CD4-positive, alpha-beta T cell treated with Interferon gamma for 1 hour (primary cell): Measurements from ENCODE around the gene THAP6.
A peak's percentile ranks its signal among the peaks of the same experiment; 100 is the strongest.
"Not testable (repeated sequence)": the region's sequence is repeated elsewhere in the genome, so short reads cannot be mapped to it uniquely, and the experiment has no call there.

Experiments used
- DNase-seq: peaks from one replicate; pipeline ENCODE4 v3.0.0-alpha.2; 2020

Gene THAP6, protein sequence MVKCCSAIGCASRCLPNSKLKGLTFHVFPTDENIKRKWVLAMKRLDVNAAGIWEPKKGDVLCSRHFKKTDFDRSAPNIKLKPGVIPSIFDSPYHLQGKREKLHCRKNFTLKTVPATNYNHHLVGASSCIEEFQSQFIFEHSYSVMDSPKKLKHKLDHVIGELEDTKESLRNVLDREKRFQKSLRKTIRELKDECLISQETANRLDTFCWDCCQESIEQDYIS

DNA sequence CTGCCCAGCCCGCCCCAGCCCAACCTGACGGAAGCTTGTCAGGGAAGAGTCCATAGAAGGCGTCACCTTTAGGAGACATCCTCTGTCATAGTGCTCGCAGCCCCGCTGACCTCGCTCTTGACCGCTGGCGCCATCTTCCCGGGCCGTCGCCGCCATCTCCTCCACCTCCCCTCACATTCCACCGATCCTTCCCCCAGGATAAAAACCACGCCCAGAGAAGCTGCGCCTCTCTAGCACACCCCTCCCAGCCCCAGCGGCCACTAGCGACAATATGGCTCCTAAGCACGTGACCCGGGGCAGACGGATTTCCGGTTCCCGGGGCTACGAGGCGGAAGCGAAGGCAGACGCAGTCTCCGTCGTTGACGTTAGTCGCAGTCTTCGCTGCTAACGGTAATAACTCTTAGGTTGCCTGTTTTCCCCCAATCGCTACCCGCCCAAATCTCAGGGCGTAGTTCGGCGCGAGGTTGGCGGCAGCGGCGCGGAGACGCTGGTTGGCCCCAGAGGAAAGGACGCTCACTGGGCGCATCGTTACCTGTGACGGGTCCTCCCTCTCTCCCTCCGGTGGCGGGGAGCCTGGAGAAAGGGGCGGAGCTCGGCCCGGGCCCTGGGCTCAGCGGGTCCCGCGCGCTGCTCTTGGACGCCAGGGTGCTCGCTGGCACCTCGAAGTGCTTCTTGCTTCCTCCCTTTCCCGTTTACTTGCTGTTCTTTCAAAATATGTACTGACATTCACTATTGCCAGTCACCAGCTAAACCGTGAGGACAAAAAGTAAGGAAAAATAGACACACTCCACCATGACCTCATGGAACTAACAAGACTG, at the start of gene THAP6, which contains the start of gene RCHY1:
TSS of gene THAP6 (plus strand) at position 343 of the 818 bp plus-strand sequence. CDS start 980 bp downstream, outside the sequence.
TSS of gene RCHY1 (minus strand) at position 273 of the 818 bp plus-strand sequence. CDS start at position 156, 117 bp downstream.
- DNase-seq, result peak; percentile 89

DNA sequence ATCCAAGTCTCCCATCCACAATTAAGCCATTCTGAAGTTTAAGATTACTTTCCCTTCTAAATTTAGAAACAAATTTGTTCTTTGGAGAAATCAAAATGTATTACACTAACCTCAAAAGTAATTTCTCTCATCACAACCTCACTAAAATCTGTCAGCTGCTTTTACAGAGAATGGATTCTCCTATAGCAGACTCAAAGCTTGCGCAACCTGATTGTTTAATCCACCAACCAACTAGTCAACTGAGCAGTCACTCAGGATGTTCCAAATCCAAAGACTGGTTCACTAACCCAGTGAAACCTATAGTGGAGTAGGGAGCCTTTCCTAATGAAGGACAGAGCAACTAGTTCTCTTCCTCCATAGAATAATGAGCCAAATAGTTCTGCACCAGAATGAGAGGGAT, 44.4 kb upstream of the THAP6 start:
- DNase-seq, result no peak

DNA sequence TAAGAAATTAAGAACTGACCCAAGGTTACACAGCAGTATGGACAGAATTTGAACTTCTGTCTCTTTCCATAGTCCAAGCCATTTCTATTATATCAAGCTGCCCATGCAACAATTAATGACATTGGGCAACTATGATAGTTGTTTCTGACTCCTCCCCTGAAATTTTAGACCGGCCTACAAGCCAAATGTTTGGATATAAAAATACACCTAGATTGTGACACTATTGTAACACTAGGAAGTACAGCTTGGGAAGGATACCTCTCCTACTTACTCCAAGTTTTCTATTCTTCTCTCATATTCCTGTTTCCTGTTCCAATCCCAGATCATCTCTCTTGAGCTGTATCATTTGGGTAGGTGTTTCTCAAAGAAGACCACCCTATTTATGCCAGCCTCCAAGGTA, 43.5 kb upstream of the THAP6 start:
- no peak for DNase-seq

DNA sequence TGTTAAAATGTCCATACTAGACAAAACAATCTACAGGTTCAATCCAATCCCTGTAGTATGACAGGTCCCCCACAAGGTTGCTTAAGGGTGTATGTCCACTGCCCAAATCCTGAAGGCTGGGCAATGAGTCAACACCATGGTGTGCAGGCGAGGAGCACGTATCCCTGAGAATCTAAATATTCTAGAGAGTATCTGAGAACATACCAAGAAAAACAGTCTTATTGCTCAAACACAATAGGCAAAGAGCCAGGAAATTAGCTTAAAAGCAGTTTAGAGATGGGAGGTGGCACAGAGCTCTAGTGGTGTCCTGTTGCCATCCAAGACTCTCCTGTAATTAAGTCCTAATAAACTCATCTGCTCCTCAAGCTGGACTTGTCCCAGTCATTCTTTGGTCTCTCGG, 37.1 kb upstream of the THAP6 start:
- no peak for DNase-seq

DNA sequence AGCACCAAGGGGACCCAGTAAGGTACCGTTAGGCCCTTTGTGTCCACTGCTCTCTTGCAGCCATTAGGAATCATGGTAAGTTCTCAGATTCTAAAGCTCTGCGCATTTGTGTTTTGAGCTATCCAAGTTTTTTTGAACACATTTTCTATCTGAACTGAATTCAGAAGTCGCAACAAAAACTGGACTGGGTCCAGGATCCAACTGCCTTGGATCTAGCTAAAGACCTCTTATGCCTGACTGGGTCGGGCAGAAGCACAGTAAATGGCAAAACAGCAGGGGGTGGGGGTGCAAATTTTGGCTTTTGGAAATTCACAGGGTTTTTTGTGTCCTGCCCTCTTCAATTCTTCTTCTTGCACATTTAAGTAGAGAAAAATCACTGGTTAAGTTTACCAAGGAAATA, 30.1 kb upstream of the THAP6 start:
- DNase-seq, result no peak

DNA sequence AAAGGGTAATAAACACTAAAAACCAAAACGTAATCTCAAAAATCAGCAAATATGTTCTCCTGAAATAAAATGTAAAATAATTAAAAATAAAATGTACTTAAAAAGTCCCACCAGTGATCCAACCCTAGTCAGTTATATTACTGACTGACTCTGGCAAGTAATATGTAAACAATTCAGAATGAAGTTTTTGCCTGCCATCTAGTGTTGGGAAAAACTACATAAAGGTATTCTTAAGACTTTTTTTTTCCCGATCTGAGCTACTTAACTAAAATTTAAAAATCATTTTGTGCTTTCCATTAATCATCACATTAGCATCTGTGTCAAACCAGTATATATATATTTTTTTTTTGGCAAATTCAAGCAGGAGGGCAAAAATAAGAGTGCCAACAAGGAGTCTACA, 24.1 kb upstream of the THAP6 start:
- no peak for DNase-seq

DNA sequence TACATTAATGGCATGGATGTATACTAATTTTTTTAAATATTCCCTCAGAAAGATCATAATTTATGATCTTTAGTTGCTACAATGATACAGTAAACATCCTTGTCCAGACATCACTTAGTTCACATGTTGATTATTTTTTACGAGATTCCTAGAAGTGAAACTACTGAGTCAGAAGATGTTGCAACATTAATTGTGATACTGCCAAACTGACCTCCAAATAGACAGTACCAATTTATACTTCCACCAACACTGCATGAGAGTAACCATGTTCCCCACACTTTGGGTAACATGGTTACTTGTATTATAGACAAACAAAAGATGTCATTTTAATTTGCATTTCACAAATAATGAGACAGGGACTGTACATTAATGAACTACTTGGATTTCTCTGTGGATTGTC, 19.7 kb upstream of the THAP6 start:
- no peak for DNase-seq

DNA sequence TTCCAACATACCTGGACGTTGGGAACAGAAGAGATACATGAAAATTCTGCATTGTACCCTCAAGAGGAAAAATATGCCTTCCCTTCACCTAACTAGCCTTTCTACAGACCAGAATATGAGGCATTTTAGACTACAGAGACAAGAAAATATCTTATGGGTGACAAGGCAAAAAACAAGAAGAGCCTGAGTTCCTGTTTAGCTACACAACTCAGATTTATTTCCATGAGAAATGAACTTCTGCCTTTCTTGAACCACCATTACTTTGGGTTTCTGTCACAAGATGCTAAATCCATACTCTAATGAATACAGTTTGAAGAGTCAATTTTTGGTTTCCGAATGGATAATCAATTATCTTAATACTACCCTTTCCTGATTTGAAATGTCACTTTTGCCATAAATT, 18.8 kb upstream of the THAP6 start:
- no peak for DNase-seq

DNA sequence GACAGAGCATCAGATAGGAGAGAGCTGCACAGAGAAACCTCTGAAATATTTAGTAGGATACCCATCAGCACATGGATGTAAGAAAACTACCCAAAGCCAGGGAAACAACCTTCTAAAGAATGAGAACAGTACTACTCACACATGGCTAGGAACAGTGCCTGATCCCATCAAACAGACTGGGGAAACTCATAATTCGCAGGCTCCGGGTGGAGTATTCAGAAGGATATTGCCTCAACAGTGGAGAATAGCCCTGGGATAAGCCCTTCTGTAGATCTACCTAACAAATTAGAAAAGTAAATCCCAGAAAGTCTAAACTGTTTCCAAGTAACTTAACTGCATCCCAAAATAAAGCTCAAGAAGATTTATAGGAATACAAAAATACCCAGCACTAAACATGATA, 17.9 kb upstream of the THAP6 start:
- no peak for DNase-seq

DNA sequence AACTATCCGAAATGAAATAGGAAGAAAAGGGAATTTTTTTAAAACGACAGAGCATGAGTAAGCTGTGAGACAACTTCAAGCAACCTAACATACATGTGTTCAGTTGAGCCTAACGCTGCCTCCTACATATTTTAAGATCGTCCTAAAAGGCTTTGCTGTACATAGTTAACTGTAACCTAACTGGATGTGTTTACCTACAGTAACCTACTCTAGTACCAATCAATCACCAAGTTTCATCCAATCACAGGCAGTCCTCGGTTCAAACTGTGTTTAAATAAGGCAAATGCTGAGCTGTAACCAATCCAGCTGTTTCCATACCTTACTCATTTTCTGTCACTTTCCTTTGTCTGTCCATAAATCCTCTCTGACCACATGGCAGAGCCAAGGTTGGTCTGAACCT, 17.1 kb upstream of the THAP6 start:
- no peak for DNase-seq

DNA sequence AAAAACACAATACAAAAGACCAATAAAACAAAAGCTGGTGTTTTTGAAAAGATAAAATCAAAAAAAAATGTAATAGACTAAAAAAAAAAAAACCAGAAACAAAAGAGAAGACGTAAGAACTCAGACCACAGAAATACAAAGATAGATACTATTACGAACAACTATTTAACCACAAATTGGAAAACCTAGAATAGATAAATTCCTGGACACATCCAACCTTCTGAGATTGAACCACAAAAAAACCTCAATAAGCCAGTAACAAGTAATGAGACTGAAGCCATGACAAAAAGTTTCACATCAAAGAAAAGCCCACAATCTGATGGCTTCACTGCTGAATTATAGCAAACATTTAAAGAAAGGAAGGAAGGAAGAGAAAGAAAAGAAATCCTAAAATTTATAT, 16.2 kb upstream of the THAP6 start:
- DNase-seq, result no peak

DNA sequence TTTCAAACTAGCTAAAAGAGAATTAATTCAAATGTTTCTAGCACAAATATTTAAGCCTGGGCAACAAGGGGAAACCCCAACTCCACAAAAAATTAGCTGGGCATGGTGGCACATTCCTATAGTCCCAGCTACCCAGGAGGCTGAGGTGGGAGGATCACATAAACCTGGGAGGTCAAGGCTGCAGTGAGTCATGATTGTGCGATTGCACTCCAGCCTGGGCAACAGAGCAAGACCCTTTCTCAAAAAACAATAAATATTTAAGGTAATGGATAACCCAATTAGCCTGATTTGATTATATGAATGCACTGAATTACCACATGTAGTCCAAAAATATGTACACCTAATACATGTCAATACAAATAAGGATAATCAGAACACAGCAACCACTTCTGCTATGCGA, 14.4 kb upstream of the THAP6 start:
- DNase-seq, result no peak

DNA sequence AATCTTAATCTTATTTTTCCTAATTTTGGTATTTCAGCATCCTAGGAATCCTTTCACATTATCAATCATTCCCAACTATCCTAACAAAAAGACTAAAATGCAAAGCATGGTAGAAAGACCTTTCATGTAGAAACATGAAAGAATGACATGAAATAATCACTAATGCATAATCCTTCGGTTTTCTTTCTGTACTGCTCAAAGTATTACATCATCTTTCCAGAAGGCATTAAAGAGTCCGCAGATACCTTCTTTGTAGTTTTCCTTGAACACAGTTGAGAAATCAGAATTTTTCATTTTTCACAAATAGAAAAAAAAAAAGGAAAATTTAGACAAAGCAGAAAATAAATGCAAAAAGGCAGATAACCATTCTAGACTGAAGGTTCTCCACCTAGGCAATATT, 11.6 kb upstream of the THAP6 start:
- DNase-seq, result no peak

DNA sequence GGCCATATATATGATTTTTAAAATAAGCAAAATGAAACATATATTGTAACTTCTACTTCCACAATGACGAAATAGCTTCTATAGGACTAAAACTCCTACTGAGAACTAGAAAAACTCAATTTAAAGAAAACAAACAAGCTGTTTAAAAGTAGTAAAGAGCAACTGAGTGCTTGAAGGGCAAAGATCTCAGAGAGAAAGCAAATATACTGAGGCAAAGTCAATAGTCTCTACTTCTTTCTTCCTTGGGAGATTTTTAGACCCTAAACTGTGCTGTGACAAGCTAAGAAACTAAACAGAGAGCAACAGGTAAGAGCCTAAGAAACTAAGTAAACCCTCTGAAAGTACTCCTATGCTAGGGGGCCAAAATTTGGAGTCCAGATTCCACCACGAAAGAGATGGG, 8.6 kb upstream of the THAP6 start:
- DNase-seq, result no peak

DNA sequence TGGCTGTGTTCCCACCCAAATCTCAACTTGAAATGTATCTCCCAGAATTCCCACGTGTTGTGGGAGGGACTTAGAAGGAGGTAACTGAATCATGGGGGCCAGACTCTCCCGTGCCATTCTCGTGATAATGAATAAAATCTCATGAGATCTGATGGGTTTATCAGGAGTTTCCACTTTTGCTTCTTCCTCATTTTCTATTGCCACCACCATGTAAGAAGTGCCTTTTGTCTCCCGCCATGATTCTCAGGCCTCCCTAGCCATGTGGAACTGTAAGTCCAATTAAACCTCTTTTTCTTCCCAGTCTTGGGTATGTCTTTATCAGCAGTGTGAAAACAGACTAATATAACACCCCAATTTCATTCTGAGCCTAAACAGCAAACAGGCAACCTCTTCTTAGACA, 4.7 kb upstream of the THAP6 start:
- not testable (repeated sequence) for DNase-seq

DNA sequence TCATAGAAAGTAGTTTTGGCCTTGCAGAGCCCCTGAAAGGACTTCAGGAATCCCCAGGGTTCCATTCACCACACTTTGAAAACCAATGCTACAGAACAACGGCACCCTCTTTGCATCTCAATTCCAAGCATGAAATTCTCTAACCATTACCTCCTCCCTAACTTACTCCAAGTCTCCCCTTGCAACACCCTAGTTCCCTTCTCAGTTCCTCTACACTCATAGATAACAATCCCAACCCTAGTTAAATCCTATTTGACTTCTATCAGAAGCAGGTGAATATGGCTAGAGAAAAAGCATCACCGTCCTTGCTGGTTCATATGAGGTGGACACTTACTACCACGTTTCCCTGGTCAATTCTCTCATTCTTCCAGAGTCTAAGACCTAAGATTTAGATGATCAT, 2.4 kb upstream of the THAP6 start:
- DNase-seq, result no peak

DNA sequence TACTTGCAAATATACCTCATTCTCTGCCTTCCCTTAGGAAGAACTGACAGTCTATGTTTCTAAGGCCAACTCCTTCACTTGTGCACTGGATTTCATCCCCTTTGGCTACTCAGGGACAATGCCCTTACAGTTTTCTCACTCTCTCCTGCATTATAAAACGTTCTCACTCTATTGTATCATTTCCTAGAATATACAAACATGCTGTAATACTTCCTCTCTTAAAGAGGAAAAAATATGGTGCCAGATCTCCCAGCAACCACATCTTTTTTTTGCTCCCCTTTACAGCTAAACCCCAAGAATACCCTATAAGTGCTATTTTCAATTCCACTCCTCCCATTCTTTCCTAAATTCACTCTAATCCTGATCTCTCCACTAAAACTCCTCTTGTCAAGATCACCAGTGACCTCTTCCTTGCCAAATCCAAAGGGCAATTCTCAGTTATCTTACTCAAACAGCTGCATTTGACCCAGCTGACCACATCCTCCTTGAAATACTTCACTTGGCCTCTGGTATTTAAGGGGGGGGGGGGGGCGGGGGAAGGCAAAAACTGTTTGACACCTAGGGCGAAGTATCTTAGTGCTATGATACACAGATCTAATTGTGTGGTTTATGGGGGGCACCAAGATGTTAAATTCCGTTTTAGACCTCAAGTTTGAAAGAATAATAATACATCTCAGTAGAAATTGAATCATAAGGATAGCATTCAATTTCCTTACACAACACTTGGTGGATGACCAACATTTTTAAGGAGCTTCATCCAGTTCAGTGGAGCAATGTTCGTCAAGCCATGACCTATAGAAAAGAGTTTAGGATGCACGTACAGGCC, 1.7 kb upstream of the THAP6 start:
- no peak for DNase-seq

DNA sequence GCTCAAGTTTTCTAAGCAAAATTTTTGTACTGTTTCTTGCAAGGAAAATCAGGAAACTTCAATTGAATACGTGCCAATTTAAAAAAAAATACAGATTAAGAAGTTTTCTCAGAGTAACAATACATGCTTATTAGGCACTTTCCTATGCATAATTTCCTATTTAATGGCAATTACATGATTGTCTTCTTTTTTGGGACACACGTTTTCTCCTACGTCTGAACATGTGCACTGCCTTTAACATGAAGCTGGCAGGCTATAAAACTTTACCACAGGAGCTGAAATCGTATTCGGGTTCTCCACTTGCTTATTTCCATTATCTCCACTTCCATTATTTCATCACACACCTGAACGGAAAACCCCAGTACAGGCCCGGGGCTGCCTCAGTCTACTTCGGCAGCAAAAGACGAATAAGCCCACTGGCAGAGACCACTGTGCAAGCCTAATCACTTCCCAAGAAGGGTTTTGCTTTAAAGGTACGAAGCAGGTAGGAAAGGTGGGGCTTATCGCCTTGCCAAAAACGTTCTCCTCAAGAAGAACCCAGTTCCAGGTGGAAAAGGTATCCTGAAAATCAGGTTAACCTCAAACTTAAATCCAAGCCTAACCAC, 645 bp upstream of the THAP6 start:
- DNase-seq, result no peak

DNA sequence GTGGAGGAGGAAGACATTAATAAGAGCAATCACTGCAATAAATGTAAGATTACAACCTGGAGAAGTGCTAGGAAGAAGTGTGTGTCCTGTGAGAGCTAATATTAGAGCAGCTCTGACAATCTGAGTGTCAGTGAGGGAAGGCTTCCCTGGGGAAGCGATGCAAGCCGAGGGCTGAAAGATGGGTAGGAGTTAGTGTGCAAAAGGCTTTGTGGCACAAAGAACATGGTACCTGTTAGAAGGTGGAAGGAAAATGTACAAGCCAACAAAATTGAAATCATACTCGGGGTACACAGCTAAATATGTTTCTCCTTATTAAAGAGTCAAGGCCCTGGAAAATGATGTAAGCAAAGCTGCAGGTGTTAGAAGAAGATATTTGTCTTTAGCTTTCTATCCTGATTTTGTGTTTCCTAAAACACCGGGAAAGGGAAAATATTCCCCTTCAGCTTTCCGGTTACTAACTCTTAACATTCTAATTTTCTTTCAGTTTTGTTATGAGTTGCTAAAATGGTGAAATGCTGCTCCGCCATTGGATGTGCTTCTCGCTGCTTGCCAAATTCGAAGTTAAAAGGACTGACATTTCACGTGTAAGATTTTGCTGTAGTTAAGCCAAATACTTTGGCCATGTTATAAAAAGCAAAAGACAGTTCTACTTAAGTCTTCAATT, 808 bp downstream of the THAP6 start:
- DNase-seq, result no peak

DNA sequence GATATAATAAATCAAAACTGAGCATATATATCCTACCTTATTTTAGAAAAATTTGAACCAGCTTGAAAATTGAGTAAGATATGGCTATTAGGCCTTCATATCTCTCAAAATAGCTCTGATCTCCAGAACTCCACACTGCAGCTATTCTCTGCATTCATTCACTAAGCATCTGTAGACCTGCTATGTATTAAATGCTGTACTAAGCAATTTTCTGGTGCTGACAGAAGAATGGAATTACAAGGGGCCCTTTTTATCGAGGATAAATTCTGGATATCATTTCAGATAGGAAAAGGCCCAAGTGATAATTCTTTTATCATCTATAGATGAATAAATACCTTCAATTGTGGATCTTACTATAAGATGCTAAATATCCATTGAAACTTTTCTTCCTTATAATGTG, 1.9 kb downstream of the THAP6 start:
- DNase-seq, result no peak

DNA sequence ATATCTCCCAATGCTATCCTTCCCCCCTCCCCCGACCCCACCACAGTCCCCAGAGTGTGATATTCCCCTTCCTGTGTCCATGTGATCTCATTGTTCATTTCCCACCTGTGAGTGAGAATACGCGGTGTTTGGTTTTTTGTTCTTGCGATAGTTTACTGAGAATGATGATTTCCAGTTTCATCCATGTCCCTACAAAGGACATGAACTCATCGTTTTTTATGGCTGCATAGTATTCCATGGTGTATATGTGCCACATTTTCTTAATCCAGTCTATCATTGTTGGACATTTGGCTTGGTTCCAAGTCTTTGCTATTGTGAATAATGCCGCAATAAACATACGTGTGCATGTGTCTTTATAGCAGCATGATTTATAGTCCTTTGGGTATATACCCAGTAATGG, 5.2 kb downstream of the THAP6 start:
- not testable (repeated sequence) for DNase-seq

DNA sequence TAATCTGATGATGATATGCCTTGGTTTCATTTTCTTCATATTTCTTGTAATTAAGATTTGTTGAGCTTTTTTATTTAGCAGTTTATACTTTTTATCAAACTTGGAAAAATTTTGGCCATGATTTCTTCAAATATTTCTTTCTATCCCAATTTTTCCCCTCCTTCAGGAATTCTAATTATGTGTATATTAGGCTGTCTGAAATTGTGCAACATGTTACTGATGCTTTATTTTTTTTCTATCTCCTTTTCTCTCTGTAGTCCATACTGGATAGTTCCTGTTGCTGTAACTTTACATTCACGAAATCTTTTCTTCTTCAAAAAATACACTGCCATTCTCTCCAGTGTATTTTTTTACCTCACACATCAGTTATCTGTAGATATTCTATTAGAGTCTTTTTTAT, 10.8 kb downstream of the THAP6 start:
- no peak for DNase-seq

DNA sequence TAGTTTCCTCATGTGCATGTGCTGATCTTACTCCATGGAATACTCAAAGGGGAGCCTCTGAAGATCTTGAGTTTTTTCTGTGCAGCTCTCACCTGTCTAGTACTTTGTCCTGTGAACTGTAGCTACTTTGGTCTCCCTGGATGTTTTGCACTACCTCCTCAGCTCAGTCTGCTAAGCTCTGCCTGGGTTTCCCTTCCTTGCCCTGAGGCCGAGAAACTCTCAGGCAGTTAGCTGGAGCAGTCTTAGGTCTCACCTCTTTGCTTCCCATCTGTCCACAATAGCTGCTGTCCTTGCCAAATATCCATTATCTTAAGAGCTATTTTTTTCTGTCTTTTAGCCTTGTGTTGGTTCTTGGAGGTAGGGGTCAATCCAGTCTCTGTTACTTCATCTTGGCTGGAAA, 11.6 kb downstream of the THAP6 start:
- no peak for DNase-seq
